Panc1 (cell line): ENCODE data around the gene PDHB. TPM values are rescaled to one million over a fixed set of nuclear protein-coding genes. Genes with fewer than 3 reads are reported as not detected.

Experiments
- ATAC-seq: fragments of 200-7000 bp; cut with Tn5 transposase; 2 replicates; pipeline ENCODE4 v1.9.1; 2020; ENCODE audit warnings: mild to moderate bottlenecking, moderate library complexity
- BruUV-seq: library from RNA; stranded (reverse); fragments of 400-500 nt; replicated peaks from 2 replicates; lab custom pipeline; 2021; lab: Mats Ljungman, UMichigan
- CTCF ChIA-PET: fragments of 300-600 bp; sonication (Branson Sonifier 250); formaldehyde crosslinking; loops from one replicate; lab custom pipeline; 2022; ENCODE audit warnings: antibody characterized with exemption; lab: Charles Lee
- POLR2A ChIA-PET: fragments of 300-600 bp; sonication (Branson Sonifier 250); formaldehyde crosslinking; loops from one replicate; lab custom pipeline; 2022; ENCODE audit warnings: antibody characterized with exemption; lab: Charles Lee
- DNase-seq: peaks from one replicate; pipeline ENCODE4 v3.0.0-alpha.2; 2010; ENCODE audit warnings: low read depth, low spot score
- H3K27ac ChIP-seq: 2 replicates; pipeline ENCODE4 v1.5.1; 2011; ENCODE audit warnings: mild to moderate bottlenecking, low read length, inconsistent platforms
- H3K27me3 ChIP-seq: fragments of 200-500 bp; sonication (Bioruptor generic); 2 replicates; pipeline ENCODE4 v1.6.0; 2014; ENCODE audit warnings: low read length, inconsistent platforms; ENCODE audit not compliant: control insufficient read depth, insufficient read depth
- H3K36me3 ChIP-seq: fragments of 200-500 bp; sonication (Bioruptor generic); 2 replicates; pipeline ENCODE4 v1.5.1; 2014; ENCODE audit warnings: inconsistent platforms, mild to moderate bottlenecking, low read length, moderate library complexity; ENCODE audit not compliant: control insufficient read depth, insufficient read depth
- H3K4me1 ChIP-seq: 2 replicates; pipeline ENCODE4 v1.5.1; 2011; ENCODE audit warnings: inconsistent platforms, mild to moderate bottlenecking, low read length, moderate library complexity; ENCODE audit not compliant: control insufficient read depth, insufficient read depth
- H3K4me3 ChIP-seq, 2 experiments: 2 replicates each; pipeline ENCODE4 v1.5.1; 2011 to 2012; ENCODE audit warnings: low read depth in 2 of 2, low read length in 2 of 2, mild to moderate bottlenecking in 2 of 2, inconsistent platforms in 1 of 2, moderate library complexity in 1 of 2
- H3K9me3 ChIP-seq: fragments of 200-500 bp; sonication (Bioruptor generic); 2 replicates; pipeline ENCODE4 v1.5.1; 2014; ENCODE audit warnings: low read depth, mild to moderate bottlenecking, inconsistent platforms, low read length, moderate library complexity; ENCODE audit not compliant: control insufficient read depth, insufficient read depth
- CTCF ChIP-seq: fragments of 450-650 bp; IDR thresholded peaks from 2 replicates; pipeline ENCODE4 v1.5.1; 2017; ENCODE audit warnings: mild to moderate bottlenecking
- POLR2AphosphoS5 ChIP-seq: IDR thresholded peaks from 2 replicates; pipeline ENCODE4 v1.6.1; 2012; ENCODE audit warnings: mild to moderate bottlenecking, low read depth, low read length, moderate library complexity
- REST ChIP-seq, 2 experiments: IDR thresholded peaks; 2 replicates each; pipeline ENCODE4 v1.6.1; 2011 to 2012; ENCODE audit warnings: low read depth in 2 of 2, control low read depth in 1 of 2, low read length in 1 of 2, mild to moderate bottlenecking in 1 of 2, moderate library complexity in 1 of 2; ENCODE audit not compliant: insufficient read depth in 1 of 2
- SIN3A ChIP-seq: IDR thresholded peaks from 2 replicates; pipeline ENCODE4 v1.6.1; 2012; ENCODE audit warnings: low read depth, mild to moderate bottlenecking, low read length, moderate library complexity, borderline replicate concordance; ENCODE audit not compliant: insufficient read depth
- TCF7L2 ChIP-seq: IDR thresholded peaks from 2 replicates; pipeline ENCODE4 v1.6.1; 2011; ENCODE audit warnings: mild to moderate bottlenecking, low read depth, low read length, inconsistent platforms
- in situ Hi-C: cut with HindIII; loops from 2 replicates; pipeline ENCODE4 v1.10.0; 2016; ENCODE audit warnings: low sequenced_read_pairs, low pct_unique_long_range_greater_than_20kb
- intact Hi-C: fragments of 100-400 bp; cut with micrococcal nuclease; formaldehyde crosslinking; loops from one replicate; pipeline ENCODE4 v1.10.0; 2022; ENCODE audit not compliant: unreplicated experiment
- total RNA-seq: library from RNA; stranded (reverse); gene quantifications from one replicate; pipeline ENCODE4 v1.2.1, GENCODE V29; 2021; ENCODE audit not compliant: unreplicated experiment

Gene PDHB
- total RNA-seq, 1 experiment from 2014 or later: 66.6 TPM

- peaks cover 20% of the 10 kb centered on the region for H3K4me1 ChIP-seq
- ATAC-seq (no peak), DNase-seq (no peak)
- POLR2A ChIA-PET: interaction anchor here (0.7 kb wide), 1 partner anchor 110 kb away, joined by 7 read pairs; no protein-coding TSS in a partner anchor
- BruUV-seq: no TSS peak
- no peaks in the 10 kb centered on the region for H3K36me3 ChIP-seq
- CTCF ChIA-PET: no interaction called here
- in situ Hi-C loops: no loop called here
- no peak overlapping the region for H3K4me3 ChIP-seq
- TF ChIP-seq TCF7L2: no peak
- TF ChIP-seq CTCF: no peak
- no peak for TF ChIP-seq SIN3A
- no peaks in the 10 kb centered on the region for H3K27me3 ChIP-seq
- no peaks in the 10 kb centered on the region for H3K9me3 ChIP-seq
- H3K27ac ChIP-seq: 0 out of 2 replicates have a peak overlapping the region, but pooled peaks have one; percentile 42
- intact Hi-C loops: no loop called here
Observed at GRCh38 chr3:58386626-58387365, 46.8 kb downstream of the PDHB start.

GRCh38 chr3:58384381-58385090 is 49.1 kb downstream of the PDHB start:
- no peaks in the 10 kb centered on the region for H3K27me3 ChIP-seq
- no TSS peak for BruUV-seq

GRCh38 chr3:58383904-58384303 is 49.7 kb downstream of the PDHB start:
- DNase-seq (peak; percentile 73), ATAC-seq (peak; percentile 93)
- H3K27me3 ChIP-seq: no peaks in the 10 kb centered on the region
- peak overlapping the region; percentile 73; the same call in 1 of the 2 replicates for H3K27ac ChIP-seq
- H3K9me3 ChIP-seq: no peaks in the 10 kb centered on the region
- ChIA-PET CTCF (no interaction called here), POLR2A (no interaction called here)
- H3K36me3 ChIP-seq: no peaks in the 10 kb centered on the region
- H3K4me3 ChIP-seq: no peak overlapping the region
- in situ Hi-C loops: no loop called here
- no peak for TF ChIP-seq CTCF
- TF ChIP-seq REST (IDR thresholded peaks at IDR 0.05; ENCODE audit: insufficient read depth in 1 of 2, low read depth in 2 of 2, low read length in 1 of 2): no peak
- TF ChIP-seq POLR2AphosphoS5: no peak; the same call in 1 of the 2 replicates
- TF ChIP-seq SIN3A: no peak
- TF ChIP-seq TCF7L2: no peak
- BruUV-seq: no TSS peak
- intact Hi-C loops: no loop called here
- H3K4me1 ChIP-seq: peaks cover 20% of the 10 kb centered on the region

More at GRCh38 chr3:58384381-58385090, 49.1 kb downstream of the PDHB start:
- Histone ChIP-seq H3K9me3 (no peaks in the 10 kb centered on the region), H3K36me3 (no peaks in the 10 kb centered on the region), H3K4me3 (no peak overlapping the region), H3K4me1 (peaks cover 20% of the 10 kb centered on the region), H3K27ac (peak overlapping the region; percentile 68)
- POLR2A ChIA-PET: no interaction called here
- intact Hi-C loops: no loop called here
- in situ Hi-C loops: no loop called here
- TF ChIP-seq CTCF (no peak), SIN3A (no peak)
- no peak for ATAC-seq
- CTCF ChIA-PET: no interaction called here
- DNase-seq: no peak
